DND-41 (cell line): ENCODE data around the gene ITGAE.
A peak's percentile ranks its signal among the peaks of the same experiment; 100 is the strongest.

Experiments
- ATAC-seq: fragments of 200-7000 bp; cut with Tn5 transposase; 3 replicates; pipeline ENCODE4 v1.9.1; 2021; ENCODE audit warnings: low read depth; ENCODE audit not compliant: insufficient read depth
- DNase-seq: peaks from one replicate; pipeline ENCODE4 v3.0.0-alpha.2; 2020
- H2AFZ ChIP-seq: 2 replicates; pipeline ENCODE4 v1.6.0; 2012; ENCODE audit warnings: low read depth, low read length
- H3K27ac ChIP-seq: 2 replicates; pipeline ENCODE4 v1.5.1; 2012; ENCODE audit warnings: low read length, inconsistent platforms
- H3K27me3 ChIP-seq: fragments of 200-600 bp; sonication (generic); 2 replicates; pipeline ENCODE4 v1.6.0; 2012; ENCODE audit warnings: low read length, mild to moderate bottlenecking, inconsistent platforms; ENCODE audit not compliant: insufficient read depth, poor library complexity
- H3K36me3 ChIP-seq: 2 replicates; pipeline ENCODE4 v1.5.1; 2012; ENCODE audit warnings: low read length, inconsistent platforms; ENCODE audit not compliant: insufficient read depth
- H3K4me1 ChIP-seq: 2 replicates; pipeline ENCODE4 v1.5.1; 2012; ENCODE audit warnings: mild to moderate bottlenecking, low read length; ENCODE audit not compliant: insufficient read depth
- H3K4me2 ChIP-seq: 2 replicates; pipeline ENCODE4 v1.6.0; 2012; ENCODE audit warnings: mild to moderate bottlenecking, moderate library complexity, low read length, inconsistent platforms; ENCODE audit not compliant: insufficient read depth
- H3K4me3 ChIP-seq, 2 experiments: fragments of 200-600 bp in 1 of 2; shearing (Covaris generic) in 1 of 2; 2 replicates each; pipeline ENCODE4 v1.5.1; 2012 to 2016; ENCODE audit warnings: inconsistent platforms in 2 of 2, low read length in 2 of 2, mild to moderate bottlenecking in 2 of 2, low read depth in 1 of 2, moderate library complexity in 1 of 2
- H3K79me2 ChIP-seq: 2 replicates; pipeline ENCODE4 v1.6.0; 2012; ENCODE audit warnings: low read length, inconsistent platforms; ENCODE audit not compliant: insufficient read depth
- H3K9ac ChIP-seq: 2 replicates; pipeline ENCODE4 v1.6.0; 2012; ENCODE audit warnings: low read depth, mild to moderate bottlenecking, inconsistent platforms, low read length, moderate library complexity
- H3K9me3 ChIP-seq: 2 replicates; pipeline ENCODE4 v1.5.1; 2012; ENCODE audit warnings: low read length, moderate library complexity, mild to moderate bottlenecking, inconsistent platforms; ENCODE audit not compliant: insufficient read depth, severe bottlenecking
- H4K20me1 ChIP-seq: 2 replicates; pipeline ENCODE4 v1.6.0; 2012; ENCODE audit warnings: low read length; ENCODE audit not compliant: insufficient read depth
- CTCF ChIP-seq: IDR thresholded peaks from 2 replicates; pipeline ENCODE4 v1.5.1; 2012; ENCODE audit warnings: borderline replicate concordance, low read length, moderate library complexity, mild to moderate bottlenecking; ENCODE audit not compliant: poor library complexity, severe bottlenecking; ENCODE audit errors: extremely low read depth
- EZH2 ChIP-seq: IDR thresholded peaks from 3 replicates; pipeline ENCODE4 v1.6.1; 2012; ENCODE audit warnings: borderline replicate concordance, low read depth, mild to moderate bottlenecking, moderate library complexity, low read length, inconsistent platforms; ENCODE audit not compliant: severe bottlenecking

The ITGAE gene

GRCh38 chr17:3724378-3725077, 76.5 kb downstream of the ITGAE start:
- DNase-seq (no peak), ATAC-seq (peak; percentile 2; the same call in 1 of the 3 replicates)
- Histone ChIP-seq H3K27ac (peak overlapping the region; percentile 82), H3K9me3 (no peaks in the 10 kb centered on the region), H3K27me3 (no peaks in the 10 kb centered on the region), H3K4me2 (peak overlapping the region; percentile 99), H3K36me3 (peaks cover 61% of the 10 kb centered on the region), H3K9ac (peak overlapping the region; percentile 89), H3K79me2 (peaks cover 74% of the 10 kb centered on the region), H2AFZ (peak overlapping the region; percentile 94), H4K20me1 (peaks cover 22% of the 10 kb centered on the region), H3K4me3 (peak overlapping the region; percentile 80 to 94), H3K4me1 (peaks cover 49% of the 10 kb centered on the region)
- TF ChIP-seq CTCF: no peak
- no peak for TF ChIP-seq EZH2

GRCh38 chr17:3723556-3724377, 77.2 kb downstream of the ITGAE start, which contains the start of gene HASPIN:
Gene HASPIN (plus strand): TSS chr17:3723903. CDS start chr17:3723936, 33 bp downstream.
- peak within 1 kb of the TSS; percentile 80 to 94 for H3K4me3 ChIP-seq
- peak within 1 kb of the TSS; percentile 94 for H2AFZ ChIP-seq
- H3K27ac ChIP-seq: peak within 1 kb of the TSS; percentile 82
- H3K4me1 ChIP-seq: peaks cover 49% of the 10 kb centered on the region
- H4K20me1 ChIP-seq: peaks cover 22% of the 10 kb centered on the region
- peak within 1 kb of the TSS; percentile 89 for H3K9ac ChIP-seq
- H3K36me3 ChIP-seq: peaks cover 57% of the 10 kb centered on the region
- H3K27me3 ChIP-seq: no peaks in the 10 kb centered on the region
- H3K9me3 ChIP-seq: no peaks in the 10 kb centered on the region
- H3K79me2 ChIP-seq: peaks cover 68% of the 10 kb centered on the region
- DNase-seq: peak; percentile 93
- peak within 1 kb of the TSS; percentile 99 for H3K4me2 ChIP-seq
- no peak for TF ChIP-seq EZH2
- no peak for TF ChIP-seq CTCF
- ATAC-seq: peak; percentile 89

GRCh38 chr17:3723188-3723555, 77.8 kb downstream of the ITGAE start:
- H3K9me3 ChIP-seq: no peaks in the 10 kb centered on the region
- peak overlapping the region; percentile 89 for H3K9ac ChIP-seq
- peak overlapping the region; percentile 94 for H2AFZ ChIP-seq
- H3K4me2 ChIP-seq: peak overlapping the region; percentile 99
- TF ChIP-seq EZH2 (no peak), CTCF (peak; percentile 20)
- no peak for ATAC-seq
- H3K79me2 ChIP-seq: peaks cover 68% of the 10 kb centered on the region
- DNase-seq: no peak
- H4K20me1 ChIP-seq: peaks cover 22% of the 10 kb centered on the region
- peaks cover 49% of the 10 kb centered on the region for H3K4me1 ChIP-seq
- no peaks in the 10 kb centered on the region for H3K27me3 ChIP-seq
- peak overlapping the region; percentile 82 for H3K27ac ChIP-seq
- peak overlapping the region; percentile 80 to 94; a peak in 3 of 4 replicates for H3K4me3 ChIP-seq
- H3K36me3 ChIP-seq: peaks cover 62% of the 10 kb centered on the region
